ENCODE measurements around the gene USO1.

Gene USO1, protein sequence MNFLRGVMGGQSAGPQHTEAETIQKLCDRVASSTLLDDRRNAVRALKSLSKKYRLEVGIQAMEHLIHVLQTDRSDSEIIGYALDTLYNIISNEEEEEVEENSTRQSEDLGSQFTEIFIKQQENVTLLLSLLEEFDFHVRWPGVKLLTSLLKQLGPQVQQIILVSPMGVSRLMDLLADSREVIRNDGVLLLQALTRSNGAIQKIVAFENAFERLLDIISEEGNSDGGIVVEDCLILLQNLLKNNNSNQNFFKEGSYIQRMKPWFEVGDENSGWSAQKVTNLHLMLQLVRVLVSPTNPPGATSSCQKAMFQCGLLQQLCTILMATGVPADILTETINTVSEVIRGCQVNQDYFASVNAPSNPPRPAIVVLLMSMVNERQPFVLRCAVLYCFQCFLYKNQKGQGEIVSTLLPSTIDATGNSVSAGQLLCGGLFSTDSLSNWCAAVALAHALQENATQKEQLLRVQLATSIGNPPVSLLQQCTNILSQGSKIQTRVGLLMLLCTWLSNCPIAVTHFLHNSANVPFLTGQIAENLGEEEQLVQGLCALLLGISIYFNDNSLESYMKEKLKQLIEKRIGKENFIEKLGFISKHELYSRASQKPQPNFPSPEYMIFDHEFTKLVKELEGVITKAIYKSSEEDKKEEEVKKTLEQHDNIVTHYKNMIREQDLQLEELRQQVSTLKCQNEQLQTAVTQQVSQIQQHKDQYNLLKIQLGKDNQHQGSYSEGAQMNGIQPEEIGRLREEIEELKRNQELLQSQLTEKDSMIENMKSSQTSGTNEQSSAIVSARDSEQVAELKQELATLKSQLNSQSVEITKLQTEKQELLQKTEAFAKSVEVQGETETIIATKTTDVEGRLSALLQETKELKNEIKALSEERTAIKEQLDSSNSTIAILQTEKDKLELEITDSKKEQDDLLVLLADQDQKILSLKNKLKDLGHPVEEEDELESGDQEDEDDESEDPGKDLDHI

GRCh38 chr4:75724066-75724866, at the start of gene USO1:
Gene USO1 (plus strand): TSS chr4:75724577. CDS start chr4:75724820, 243 bp downstream.
- peak; percentile 78 for TF ChIP-seq CTCF (IDR thresholded peaks at IDR 0.05; ENCODE audit: insufficient read depth, missing control alignments)
- peak; percentile 41 for DNase-seq (ENCODE audit: insufficient read length, low spot score)
- FAIRE-seq = no peak

- FAIRE-seq = no peak
- no peak for TF ChIP-seq CTCF (IDR thresholded peaks at IDR 0.05; ENCODE audit: insufficient read depth, missing control alignments)
- no peak for DNase-seq (ENCODE audit: insufficient read length, low spot score)
These were observed 49.3 kb upstream of the USO1 start for GRCh38 chr4:75675004-75675531.

DNA sequence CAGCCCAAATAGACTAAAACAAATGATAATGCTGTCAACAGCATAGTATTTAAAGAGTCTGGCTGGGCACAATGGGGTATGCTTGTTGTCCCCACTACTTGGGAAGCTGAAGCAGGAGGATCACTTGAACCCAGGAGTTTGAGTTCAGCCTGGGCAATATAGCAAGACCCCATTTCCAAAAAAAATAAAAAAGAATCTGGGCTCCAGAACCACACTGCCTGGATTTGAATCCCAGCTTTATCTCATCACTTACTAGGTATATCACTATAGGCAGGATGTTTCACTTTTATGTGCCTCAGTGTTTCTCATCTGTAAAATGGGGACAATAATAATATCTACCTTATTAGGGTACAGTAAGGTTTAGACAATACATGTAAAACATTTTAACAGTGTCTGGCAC, 45.9 kb upstream of the USO1 start:
- DNase-seq (ENCODE audit: insufficient read length, low spot score) (no peak), FAIRE-seq (peak; percentile 11)
- TF ChIP-seq CTCF (IDR thresholded peaks at IDR 0.05; ENCODE audit: insufficient read depth, missing control alignments) = no peak

GRCh38 chr4:75678965-75679364, 45.4 kb upstream of the USO1 start:
- FAIRE-seq (no peak), DNase-seq (ENCODE audit: insufficient read length, low spot score) (no peak)
- no peak for TF ChIP-seq CTCF (IDR thresholded peaks at IDR 0.05; ENCODE audit: insufficient read depth, missing control alignments)

- DNase-seq (ENCODE audit: insufficient read length, low spot score) = no peak
- no peak for FAIRE-seq
- no peak for TF ChIP-seq CTCF (IDR thresholded peaks at IDR 0.05; ENCODE audit: insufficient read depth, missing control alignments)
These were observed 44.4 kb upstream of the USO1 start for GRCh38 chr4:75679876-75680575.

GRCh38 chr4:75683482-75684155, 40.8 kb upstream of the USO1 start:
- FAIRE-seq = no peak
- no peak for DNase-seq (ENCODE audit: insufficient read length, low spot score)
- TF ChIP-seq CTCF (IDR thresholded peaks at IDR 0.05; ENCODE audit: insufficient read depth, missing control alignments) = no peak

Data from D721Med (cell line).